Measurements from ENCODE around the gene BCAS1.

- TF ChIP-seq CTCF (IDR thresholded peaks at IDR 0.05), result no peak
- TF ChIP-seq POLR2A (IDR thresholded peaks at IDR 0.05), result no peak
These were observed 159.9 kb downstream of the BCAS1 start for GRCh38 chr20:53910351-53911002.
